EL (cell line): ENCODE measurements around the gene MT1M.

Experiments
- DNase-seq: peaks from one replicate; pipeline ENCODE4 v3.0.0-alpha.2; 2016

MT1M gene

GRCh38 chr16:56630134-56630533, 2.3 kb upstream of the MT1M start:
- no peak for DNase-seq

DNA sequence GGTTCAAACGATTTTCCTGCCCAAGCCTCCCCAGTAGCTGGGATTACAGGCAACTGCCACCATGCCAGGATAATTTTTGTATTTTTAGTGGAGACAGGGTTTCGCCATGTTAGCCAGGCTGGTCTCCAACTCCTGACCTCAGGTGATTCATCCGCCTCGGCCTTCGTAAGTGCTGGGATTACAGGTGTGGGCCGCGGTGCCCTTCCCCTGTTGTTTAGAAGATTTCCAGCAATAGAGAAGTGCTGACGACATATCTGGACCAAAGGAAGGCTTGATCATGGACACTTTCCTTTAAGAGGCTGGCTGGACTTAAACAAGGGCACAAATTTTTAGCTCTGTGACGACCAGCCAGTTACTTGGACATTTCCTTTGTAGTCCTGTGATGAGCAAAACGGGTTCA, 1.3 kb upstream of the MT1M start:
- no peak for DNase-seq

DNA sequence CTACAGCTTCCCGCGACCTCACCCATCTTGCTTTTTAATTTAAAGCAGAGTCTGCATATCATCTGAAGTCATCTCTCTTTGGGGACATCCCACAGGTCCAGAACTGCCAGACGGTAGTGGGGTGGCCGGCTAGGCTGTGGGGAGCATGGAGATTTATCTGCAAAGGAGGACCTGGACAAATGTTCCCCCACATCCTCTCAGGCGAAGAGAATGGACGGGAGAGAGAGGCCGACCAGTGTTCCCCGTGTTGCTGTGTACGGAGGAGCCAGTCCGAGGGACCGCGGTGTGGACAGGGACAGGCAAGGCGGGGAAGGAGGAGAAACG, 665 bp upstream of the MT1M start:
- DNase-seq: no peak

DNA sequence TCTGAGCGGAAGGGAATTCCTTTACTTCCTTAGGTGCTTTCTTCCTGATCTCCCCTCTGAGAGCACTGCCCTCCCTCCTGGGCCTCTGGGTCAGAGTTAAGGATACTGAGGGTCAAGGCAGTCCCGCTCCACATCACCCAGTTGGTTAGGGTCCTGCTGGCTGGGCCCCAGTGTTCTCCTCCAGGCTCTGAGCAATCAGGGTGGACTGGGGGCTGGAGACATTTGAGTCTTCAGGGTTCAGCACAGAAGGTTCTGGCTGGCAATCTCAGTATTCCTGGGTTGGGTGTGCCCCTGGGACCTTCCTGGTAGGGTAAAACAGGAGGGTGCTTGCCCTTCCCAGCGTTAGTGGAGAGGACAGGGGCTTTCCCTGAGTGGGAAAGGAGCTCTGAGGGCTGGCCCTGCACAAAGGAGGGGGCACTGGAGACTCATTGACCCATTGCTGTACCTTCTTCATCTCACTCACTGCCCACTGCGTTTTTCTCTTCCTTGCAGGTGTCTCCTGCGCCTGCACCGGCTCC, 448 bp downstream of the MT1M start:
- no peak for DNase-seq

GRCh38 chr16:56633535-56633934, 1.1 kb downstream of the MT1M start:
- DNase-seq: no peak

DNA sequence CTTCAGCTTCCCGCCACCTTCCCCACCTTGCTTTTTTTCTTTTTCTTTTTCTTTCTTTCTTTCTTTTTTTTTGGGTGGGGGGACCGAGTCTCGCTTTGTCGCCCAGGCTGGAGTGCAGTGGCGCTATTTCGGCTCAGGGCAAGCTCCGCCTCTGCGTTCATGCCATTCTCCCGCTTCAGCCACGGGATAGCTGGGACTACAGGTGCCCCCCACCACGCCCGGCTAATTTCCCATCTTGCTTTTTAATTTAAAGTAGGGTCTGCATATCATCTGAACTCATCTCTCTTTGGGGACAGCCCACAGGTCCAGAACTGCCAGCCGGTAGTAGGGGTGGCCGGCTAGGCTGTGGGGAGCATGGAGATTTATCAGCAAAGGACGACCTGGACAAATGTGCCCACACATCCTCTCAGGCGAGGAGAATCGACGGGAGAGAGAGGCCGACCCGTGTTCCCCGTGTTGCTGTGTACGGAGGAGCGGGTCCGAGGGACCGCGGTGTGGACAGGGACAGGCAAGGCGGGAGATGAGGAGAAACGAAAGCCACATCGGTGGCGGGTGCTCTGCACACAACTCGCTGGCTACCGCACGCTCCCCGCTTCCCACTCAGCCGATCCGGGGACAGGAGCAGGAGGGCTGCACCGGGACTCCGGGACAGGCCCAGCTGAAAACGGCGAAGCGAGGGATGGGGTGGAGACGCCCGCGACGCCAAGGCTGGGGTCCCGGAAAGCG, 2.4 kb downstream of the MT1M start:
- DNase-seq: no peak

DNA sequence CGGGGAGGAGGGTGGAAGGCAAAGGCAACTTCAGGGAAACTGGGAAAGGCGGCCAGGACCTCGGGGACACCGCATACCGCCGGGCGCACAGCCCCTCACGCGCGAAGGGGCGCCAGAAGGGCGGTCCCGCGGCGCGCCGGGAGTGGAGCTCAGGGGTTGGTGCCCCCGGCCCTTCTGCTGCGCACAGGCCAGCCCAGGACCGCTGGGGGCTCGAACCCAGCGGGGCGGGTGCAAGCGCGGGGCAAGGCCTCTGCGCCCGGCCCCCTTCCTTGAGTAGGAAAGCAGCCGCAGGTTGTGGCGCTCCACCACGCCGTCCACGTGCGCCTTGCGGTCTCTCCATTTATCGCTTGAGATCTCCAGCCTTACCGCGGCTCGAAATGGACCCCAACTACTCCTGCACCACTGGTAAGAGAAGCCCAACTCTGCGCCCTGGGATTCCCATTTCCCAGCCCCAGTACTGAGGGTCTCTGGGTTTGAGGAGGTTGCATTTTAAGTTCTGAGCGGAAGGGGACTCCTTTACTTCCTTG, 3.0 kb downstream of the MT1M start:
- DNase-seq: no peak

DNA sequence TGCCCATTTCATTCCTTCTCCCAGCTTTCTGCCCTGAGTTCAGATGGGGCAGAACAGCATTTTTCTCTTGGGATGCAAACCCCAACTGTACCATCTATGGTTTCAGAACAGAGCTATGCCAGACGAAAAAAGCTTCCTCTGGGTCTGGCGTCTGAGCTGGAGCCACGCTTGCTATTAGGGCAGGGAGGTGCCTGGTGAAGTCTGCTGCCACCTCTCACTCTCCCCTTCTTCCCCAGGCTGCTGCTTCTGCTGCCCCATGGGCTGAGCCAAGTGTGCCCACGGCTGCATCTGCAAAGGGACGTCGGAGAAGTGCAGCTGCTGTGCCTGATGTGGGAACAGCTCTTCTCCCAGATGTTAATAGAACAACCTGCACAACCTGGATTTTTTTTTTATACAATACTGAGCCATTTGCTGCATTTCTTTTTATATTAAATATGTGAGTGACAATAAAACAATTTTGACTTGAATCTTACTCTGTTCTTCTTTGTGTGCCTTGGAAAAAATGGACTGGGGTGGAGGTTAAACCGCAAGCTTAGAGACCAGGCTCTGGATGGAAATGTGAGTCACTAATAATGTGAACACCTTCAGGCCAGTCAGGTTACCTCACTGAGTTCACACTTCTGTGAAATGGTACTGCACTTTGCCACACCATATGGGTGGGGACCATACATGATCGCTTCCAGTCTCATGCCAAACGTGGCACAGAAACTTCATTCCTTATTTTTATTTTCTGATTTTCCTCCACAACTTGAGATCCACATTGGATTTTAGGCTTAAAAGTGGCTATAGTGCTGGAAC, 4.4 kb downstream of the MT1M start:
- no peak for DNase-seq

DNA sequence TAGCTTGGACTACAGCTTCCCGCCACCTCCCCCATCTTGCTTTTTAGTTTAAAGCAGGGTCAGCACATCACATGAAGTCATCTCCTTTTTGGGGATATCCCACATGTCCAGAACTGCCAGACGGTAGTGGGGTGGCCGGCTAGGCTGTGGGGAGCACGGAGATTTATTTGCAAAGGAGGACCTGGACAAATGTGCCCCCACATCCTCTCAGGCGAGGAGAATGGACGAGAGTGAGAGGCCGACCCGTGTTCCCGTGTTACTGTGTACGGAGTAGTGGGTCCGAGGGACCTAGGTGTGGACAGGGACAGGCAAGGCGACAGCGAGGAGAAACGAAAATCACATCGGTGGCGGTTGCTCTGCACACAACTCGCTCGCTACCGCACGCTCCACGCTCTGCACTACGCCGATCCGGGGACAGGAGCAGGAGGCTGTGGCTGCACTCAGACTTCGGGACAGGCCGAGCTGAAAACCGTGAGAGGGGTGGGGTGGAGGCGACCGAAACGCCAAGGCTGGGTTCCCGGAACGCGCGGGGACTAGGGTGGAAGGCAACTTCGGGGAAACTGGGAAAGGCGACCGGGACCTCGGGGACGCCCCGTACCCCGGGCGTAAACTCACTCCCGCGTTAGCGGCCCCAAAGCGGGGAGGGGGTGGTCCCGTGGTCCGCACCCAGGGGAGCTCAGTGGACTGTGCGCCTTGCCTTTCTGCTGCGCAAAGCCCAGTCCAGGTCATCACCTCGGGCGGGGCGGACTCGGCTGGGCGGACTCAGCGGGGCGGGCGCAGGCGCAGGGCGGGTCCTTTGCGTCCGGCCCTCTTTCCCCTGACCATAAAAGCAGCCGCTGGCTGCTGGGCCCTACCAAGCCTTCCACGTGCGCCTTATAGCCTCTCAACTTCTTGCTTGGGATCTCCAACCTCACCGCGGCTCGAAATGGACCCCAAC, 5.6 kb downstream of the MT1M start, which contains the start of gene MT1A:
TSS of gene MT1A (plus strand) at position 853 of the 937 bp plus-strand sequence. CDS start at position 926, 73 bp downstream.
- peak; percentile 59 for DNase-seq

DNA sequence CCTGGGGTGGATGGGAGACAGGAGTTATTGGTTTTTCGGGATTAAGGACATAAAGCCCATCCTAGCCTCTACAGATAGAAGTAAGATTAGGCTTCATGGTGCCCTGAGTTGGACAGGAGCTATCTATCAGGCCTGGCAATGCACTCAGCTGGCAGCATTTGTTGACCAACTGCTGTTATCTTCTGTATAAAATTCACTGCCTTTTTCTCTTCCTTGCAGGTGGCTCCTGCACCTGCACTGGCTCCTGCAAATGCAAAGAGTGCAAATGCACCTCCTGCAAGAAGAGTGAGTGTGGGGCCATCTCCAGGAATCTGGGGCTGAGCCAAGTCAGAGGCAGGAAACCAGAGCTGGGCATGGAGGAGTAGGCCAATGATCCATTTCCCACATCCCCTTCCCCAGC, 6.6 kb downstream of the MT1M start:
- DNase-seq: no peak

DNA sequence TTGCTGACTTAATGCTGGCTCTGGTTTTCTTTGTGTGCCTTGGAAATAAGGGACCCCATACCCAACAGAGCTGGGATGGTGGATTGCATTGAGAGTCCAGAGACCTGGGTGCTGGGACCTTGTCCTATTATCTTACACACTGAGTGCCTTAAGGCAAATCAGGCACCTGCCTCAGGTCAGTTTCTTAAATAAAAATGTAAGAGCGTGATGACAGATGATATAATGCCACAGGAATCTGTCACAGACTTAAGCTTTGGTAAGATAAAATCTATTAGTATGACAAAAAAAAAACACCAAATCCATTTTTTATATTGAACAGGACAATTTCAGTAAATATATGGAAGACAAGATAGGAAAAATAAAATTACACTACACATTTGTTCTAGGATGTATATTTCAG, 7.6 kb downstream of the MT1M start:
- no peak for DNase-seq

DNA sequence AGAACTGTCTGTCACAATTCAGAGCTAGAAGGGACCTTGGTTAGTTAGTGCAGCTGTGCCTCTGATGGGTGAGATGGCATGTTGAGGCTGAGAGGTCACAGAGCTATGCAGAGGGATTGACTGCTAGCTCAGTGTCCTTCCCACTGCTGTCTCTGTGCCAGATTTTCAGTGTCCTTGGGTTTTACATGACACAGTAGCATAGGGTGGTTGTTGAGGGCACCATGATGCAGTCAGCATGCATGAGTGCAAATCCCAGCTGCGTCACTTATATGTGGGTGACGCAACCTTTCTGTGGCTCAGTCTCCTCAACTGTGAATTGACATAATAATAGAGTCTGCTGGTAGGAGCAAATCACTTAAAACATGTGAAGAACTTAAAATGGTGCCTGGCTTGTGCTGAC, 8.7 kb downstream of the MT1M start:
- no peak for DNase-seq

- DNase-seq: peak; percentile 55
These were observed 10.8 kb downstream of the MT1M start for GRCh38 chr16:56643080-56643778.

DNA sequence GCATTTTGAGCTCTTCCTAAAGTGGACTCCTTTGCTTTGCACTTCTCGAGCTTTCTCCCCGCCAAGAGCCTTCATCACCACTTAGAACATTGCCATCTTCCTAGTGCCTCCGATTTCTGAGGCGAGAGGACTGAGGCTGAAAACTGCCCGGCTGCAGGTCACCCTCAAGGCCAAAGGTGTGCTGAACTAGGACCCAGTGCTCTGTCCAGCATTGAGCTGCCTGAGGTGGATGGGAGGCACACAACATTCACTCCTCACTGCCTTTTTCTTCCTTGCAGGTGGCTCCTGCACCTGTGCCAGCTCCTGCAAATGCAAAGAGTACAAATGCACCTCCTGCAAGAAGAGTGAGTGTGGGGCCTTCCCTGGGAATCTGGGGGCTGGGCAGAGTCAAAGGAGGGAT, 11.4 kb downstream of the MT1M start:
- DNase-seq: no peak

- DNase-seq: no peak
These were observed 12.9 kb downstream of the MT1M start for GRCh38 chr16:56645311-56645710.

DNA sequence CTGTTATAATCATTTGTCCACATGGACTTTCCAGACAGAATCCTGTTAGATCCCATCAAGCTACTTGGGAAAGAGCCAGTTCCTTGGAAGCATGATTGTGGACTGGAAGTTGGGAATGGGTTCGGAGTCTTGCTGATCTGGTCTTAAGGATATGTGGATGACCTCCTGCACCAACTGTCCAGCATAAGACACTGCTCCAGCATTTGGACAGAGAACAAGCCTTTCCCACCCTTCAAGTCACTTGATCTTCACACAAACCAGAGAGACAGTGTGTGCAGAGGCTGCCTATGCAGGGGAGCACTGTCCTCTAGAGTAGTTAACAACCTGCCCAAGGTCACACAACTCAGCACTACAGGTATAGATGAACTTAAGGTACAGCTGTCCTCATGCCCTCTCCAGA, 13.4 kb downstream of the MT1M start:
- DNase-seq: no peak

GRCh38 chr16:56647641-56648431, 15.4 kb downstream of the MT1M start:
- no peak for DNase-seq

GRCh38 chr16:56649271-56649670, 16.8 kb downstream of the MT1M start:
- DNase-seq: no peak

DNA sequence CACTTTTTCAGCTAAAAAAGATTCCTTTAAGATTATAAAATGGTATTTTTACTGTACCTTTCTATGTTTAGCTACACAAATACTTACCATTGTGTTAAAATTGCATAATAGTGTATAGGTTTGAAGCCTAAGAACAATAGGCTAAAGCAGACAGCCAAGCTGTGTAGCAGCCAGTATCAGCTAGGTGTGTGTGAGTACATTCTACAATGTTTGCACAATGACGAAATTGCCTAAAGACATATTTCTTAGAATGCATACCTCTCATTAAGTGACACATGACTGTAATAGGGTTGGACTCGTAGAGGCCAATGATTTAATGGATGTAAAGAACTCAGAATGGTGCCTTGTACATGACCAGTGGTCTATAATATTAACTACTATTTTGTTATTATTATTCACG, 17.4 kb downstream of the MT1M start:
- no peak for DNase-seq

DNA sequence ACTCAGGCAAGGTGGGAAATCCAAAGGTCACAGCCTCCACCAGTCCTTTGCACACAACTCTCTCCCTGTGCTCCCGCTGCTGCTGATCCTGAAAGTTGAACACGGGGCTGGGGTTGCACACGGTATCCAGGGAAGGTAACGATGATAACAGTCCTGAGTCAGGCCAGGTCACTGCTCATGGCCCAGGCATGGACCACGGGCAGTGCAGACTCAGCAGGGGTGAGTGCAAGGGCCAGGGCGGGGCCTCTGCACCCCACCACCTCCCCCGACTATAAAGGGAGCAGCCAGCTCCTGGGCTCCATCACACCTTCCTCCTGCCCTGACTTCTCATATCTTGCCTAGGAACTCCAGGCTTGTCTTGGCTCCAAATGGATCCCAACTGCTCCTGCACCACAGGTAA, 19.1 kb downstream of the MT1M start, which contains the start of gene MT1B:
TSS of gene MT1B (plus strand) at position 301 of the 400 bp plus-strand sequence. CDS start at position 369, 68 bp downstream.
- no peak for DNase-seq

- no peak for DNase-seq
These were observed 20.1 kb downstream of the MT1M start for GRCh38 chr16:56652600-56652999.
